SJCRH30 (cell line): ENCODE data around the gene ZNF385D. TPM values are rescaled to one million over a fixed set of nuclear protein-coding genes. Genes with fewer than 3 reads are reported as not detected.
"Not testable (repeated sequence)": the region's sequence is repeated elsewhere in the genome, so short reads cannot be mapped to it uniquely, and the experiment has no call there.

Experiments used
- DNase-seq, 2 experiments: peaks; one replicate each; pipeline ENCODE4 v3.0.0-alpha.2; 2015 to 2020
- H3K27ac ChIP-seq: fragments of 250-450 bp; sonication (Bioruptor Pico); 2 replicates; pipeline ENCODE4 v1.5.1; 2020; ENCODE audit warnings: mild to moderate bottlenecking, moderate library complexity
- H3K27me3 ChIP-seq: fragments of 250-450 bp; sonication (Bioruptor Pico); 2 replicates; pipeline ENCODE4 v1.5.1; 2020; ENCODE audit warnings: mild to moderate bottlenecking, moderate library complexity
- H3K36me3 ChIP-seq: fragments of 250-450 bp; sonication (Bioruptor Pico); 2 replicates; pipeline ENCODE4 v1.5.1; 2020; ENCODE audit warnings: mild to moderate bottlenecking, moderate library complexity
- H3K4me1 ChIP-seq: fragments of 250-450 bp; sonication (Bioruptor Pico); 2 replicates; pipeline ENCODE4 v1.5.1; 2020; ENCODE audit warnings: mild to moderate bottlenecking, moderate library complexity
- H3K4me3 ChIP-seq: fragments of 250-450 bp; sonication (Bioruptor Pico); 2 replicates; pipeline ENCODE4 v1.5.1; 2020; ENCODE audit warnings: mild to moderate bottlenecking, moderate library complexity
- H3K9me3 ChIP-seq: fragments of 250-450 bp; sonication (Bioruptor Pico); replicated peaks from 2 replicates; pipeline ENCODE4 v1.5.1; 2020; ENCODE audit warnings: mild to moderate bottlenecking, moderate library complexity
- total RNA-seq: library from RNA; depleted of rRNA; stranded (reverse); fragments of >200 nt; shearing (Covaris generic); gene quantifications from 2 replicates; pipeline ENCODE4 v1.2.3, GENCODE V29; 2014

Gene ZNF385D
- total RNA-seq, 1 experiment from 2014 or later, result 0.02 TPM

DNA sequence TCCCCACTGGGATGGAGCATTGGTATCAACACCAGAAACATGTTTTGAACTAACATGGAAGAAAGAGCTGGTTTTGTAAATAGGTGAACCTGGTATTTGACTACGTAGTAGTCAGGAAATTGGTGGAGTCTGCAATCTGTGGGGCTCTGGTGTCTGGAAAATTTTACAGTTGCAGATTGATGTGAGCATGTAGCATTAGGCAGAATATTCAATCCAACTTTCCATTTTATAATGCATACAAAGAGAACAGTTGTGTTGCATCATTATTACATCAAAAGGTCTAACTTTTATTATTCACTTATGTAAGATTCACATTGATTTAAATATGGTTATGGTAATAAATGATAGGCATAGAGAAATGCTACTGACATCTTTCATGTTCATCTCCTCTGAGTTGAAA, 340.0 kb downstream of the ZNF385D start:
- no peak overlapping the region for H3K4me3 ChIP-seq
- H3K27me3 ChIP-seq, result 0 out of 2 replicates have a peak, but pooled peaks cover 8% of the 10 kb centered on the region
- H3K4me1 ChIP-seq, result no peaks in the 10 kb centered on the region
- H3K27ac ChIP-seq, result no peak overlapping the region
- no peak for DNase-seq
- H3K9me3 ChIP-seq, result no peaks in the 10 kb centered on the region
- H3K36me3 ChIP-seq, result no peaks in the 10 kb centered on the region

DNA sequence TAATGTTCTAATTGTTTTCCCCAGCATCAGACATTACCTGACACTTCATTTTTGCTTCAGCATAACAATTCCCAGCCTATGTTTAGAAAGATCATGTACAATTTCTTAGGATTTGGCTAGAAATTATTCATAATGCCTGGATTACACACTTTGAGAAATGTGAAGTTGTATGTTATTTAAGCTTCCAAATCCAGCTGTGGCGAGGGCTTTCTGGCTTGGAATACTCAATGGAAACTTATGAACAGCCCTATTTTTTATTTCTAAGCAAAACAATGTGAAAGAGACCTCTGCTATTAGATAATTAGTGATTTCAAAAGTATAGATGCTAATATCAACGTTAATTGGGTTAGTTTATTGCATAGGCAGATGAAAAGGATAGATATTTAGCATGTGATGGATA, 341.6 kb downstream of the ZNF385D start:
- DNase-seq, result no peak
- H3K36me3 ChIP-seq, result no peaks in the 10 kb centered on the region
- H3K27ac ChIP-seq, result no peak overlapping the region
- H3K9me3 ChIP-seq, result no peaks in the 10 kb centered on the region
- 0 out of 2 replicates have a peak, but pooled peaks cover 8% of the 10 kb centered on the region for H3K27me3 ChIP-seq
- no peaks in the 10 kb centered on the region for H3K4me1 ChIP-seq
- H3K4me3 ChIP-seq, result no peak overlapping the region

DNA sequence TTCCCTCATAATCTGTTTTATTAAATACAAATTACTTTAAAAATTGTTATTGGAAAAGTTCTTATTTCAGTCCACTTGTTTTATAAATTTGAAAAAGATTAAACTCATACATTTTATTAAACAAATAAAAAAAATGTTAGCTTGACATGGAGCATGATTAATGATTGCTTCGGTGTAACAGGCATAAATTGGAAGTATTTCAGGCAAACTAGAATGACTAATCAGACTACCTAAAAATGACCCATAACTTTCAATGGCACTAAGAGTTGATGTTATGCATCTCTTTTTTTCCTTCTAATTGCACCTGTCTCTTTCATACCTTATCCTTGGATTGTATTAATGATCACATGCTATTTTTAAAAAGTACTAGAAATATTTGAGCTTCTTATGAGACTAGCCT, 343.3 kb downstream of the ZNF385D start:
- no peak for DNase-seq
- 0 out of 2 replicates have a peak, but pooled peaks cover 3% of the 10 kb centered on the region for H3K27me3 ChIP-seq
- H3K4me3 ChIP-seq, result no peak overlapping the region
- H3K36me3 ChIP-seq, result no peaks in the 10 kb centered on the region
- H3K9me3 ChIP-seq, result no peaks in the 10 kb centered on the region
- H3K4me1 ChIP-seq, result no peaks in the 10 kb centered on the region
- no peak overlapping the region for H3K27ac ChIP-seq

- no peak for DNase-seq
Measured at GRCh38 chr3:21405671-21406667, 345.0 kb downstream of the ZNF385D start.

DNA sequence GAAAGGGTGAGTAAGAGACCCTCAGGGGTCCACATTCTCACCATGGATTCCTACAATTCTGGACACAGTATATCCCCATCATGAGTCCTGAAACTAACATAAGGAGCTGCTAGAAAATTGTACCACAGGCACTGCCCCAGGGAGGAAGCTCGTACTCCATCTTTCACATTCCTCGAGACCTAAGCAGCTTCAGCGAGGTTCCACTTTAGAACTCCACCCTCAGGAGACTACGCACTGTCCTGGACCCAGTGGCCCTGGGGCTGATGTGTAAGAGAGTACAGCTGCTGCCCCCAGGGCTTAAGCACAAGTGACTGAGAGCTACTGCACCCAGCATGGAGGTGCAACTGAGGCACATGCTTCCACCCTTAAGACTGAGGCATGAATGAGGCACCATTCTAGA, 352.5 kb downstream of the ZNF385D start:
- Histone ChIP-seq H3K4me1 (no peaks in the 10 kb centered on the region), H3K36me3 (no peaks in the 10 kb centered on the region), H3K27ac (no peak overlapping the region), H3K9me3 (no peaks in the 10 kb centered on the region), H3K4me3 (no peak overlapping the region), H3K27me3 (peaks cover 5% of the 10 kb centered on the region; the same call in 1 of the 2 replicates)
- no peak for DNase-seq

More at GRCh38 chr3:21405671-21406667, 345.0 kb downstream of the ZNF385D start:
- H3K27ac ChIP-seq, result no peak overlapping the region
- no peaks in the 10 kb centered on the region for H3K4me1 ChIP-seq
- H3K4me3 ChIP-seq, result no peak overlapping the region
- H3K36me3 ChIP-seq, result no peaks in the 10 kb centered on the region
- no peaks in the 10 kb centered on the region for H3K9me3 ChIP-seq
- H3K27me3 ChIP-seq, result no peaks in the 10 kb centered on the region

GRCh38 chr3:21393683-21394311, 357.2 kb downstream of the ZNF385D start:
- Histone ChIP-seq H3K4me1 (no peaks in the 10 kb centered on the region), H3K27ac (no peak overlapping the region), H3K27me3 (peaks cover 5% of the 10 kb centered on the region; the same call in 1 of the 2 replicates), H3K9me3 (no peaks in the 10 kb centered on the region), H3K36me3 (no peaks in the 10 kb centered on the region), H3K4me3 (no peak overlapping the region)
- no peak for DNase-seq

- DNase-seq, result no peak
Measured at GRCh38 chr3:21392526-21392925, 358.5 kb downstream of the ZNF385D start.

DNA sequence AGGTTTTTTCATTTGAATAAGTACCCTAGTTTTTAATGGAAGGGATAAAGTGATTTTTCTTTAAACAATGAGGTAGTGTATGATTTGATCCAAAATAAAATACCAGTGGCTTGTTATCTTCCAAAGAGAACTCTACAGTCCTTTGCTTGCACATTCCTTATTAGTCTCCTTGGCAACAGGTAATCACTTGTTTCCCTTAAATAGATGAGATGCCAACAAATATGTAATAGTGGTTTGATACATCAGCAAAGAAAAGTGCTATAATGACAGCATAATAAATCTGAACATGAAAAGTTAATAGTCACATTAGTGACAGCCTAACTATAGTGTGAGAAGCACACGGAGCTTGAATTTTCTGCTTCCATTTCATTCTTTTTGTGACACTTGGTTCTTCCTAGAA, 360.2 kb downstream of the ZNF385D start:
- Histone ChIP-seq H3K9me3 (no peaks in the 10 kb centered on the region), H3K36me3 (no peaks in the 10 kb centered on the region), H3K27ac (no peak overlapping the region), H3K4me3 (no peak overlapping the region), H3K4me1 (no peaks in the 10 kb centered on the region), H3K27me3 (peaks cover 5% of the 10 kb centered on the region; the same call in 1 of the 2 replicates)
- no peak for DNase-seq

More at GRCh38 chr3:21392526-21392925, 358.5 kb downstream of the ZNF385D start:
- no peaks in the 10 kb centered on the region for H3K4me1 ChIP-seq
- H3K27ac ChIP-seq, result no peak overlapping the region
- peaks cover 5% of the 10 kb centered on the region; the same call in 1 of the 2 replicates for H3K27me3 ChIP-seq
- H3K36me3 ChIP-seq, result no peaks in the 10 kb centered on the region
- H3K4me3 ChIP-seq, result no peak overlapping the region
- H3K9me3 ChIP-seq, result no peaks in the 10 kb centered on the region

- Histone ChIP-seq H3K9me3 (no peaks in the 10 kb centered on the region), H3K36me3 (no peaks in the 10 kb centered on the region), H3K27ac (no peak overlapping the region), H3K4me3 (no peak overlapping the region), H3K4me1 (no peaks in the 10 kb centered on the region), H3K27me3 (peaks cover 5% of the 10 kb centered on the region; the same call in 1 of the 2 replicates)
- no peak for DNase-seq
Measured at GRCh38 chr3:21390136-21390535, 360.9 kb downstream of the ZNF385D start.

DNA sequence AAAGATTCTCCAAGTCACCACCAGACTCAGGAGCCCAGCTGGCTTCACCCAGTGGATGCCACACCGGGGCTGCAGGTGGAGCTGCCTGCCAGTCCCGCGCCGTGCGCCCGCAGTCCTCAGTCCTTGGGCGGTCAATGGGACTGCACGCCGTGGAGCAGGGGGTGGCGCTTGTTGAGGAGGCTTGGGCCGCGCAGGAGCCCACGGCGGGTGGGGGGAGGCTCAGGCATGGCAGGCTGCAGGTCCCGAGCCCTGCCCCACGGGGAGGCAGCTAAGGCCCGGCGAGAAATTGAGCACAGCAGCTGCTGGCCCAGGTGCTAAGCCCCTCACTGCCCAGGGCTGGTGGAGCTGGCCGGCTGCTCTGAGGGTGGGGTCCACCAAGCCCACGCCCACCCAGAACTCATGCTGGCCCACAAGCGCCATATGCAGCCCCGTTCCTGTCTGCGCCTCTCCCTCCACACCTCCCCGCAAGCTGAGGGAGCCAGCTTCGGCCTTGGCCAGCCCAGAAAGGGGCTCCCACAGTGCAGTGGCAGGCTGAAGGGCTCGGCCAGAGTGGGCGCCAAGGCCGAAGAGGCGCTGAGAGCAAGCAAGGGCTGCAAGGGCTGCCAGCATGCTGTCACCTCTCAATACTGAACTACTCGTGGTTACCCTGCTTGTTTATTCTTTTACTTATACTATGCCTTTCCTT, 363.7 kb downstream of the ZNF385D start:
- not testable (repeated sequence) for DNase-seq, H3K27me3 ChIP-seq, H3K4me3 ChIP-seq, H3K9me3 ChIP-seq, H3K4me1 ChIP-seq, H3K36me3 ChIP-seq, H3K27ac ChIP-seq

- not testable (repeated sequence) for H3K9me3 ChIP-seq, DNase-seq, H3K36me3 ChIP-seq, H3K27me3 ChIP-seq, H3K4me1 ChIP-seq, H3K4me3 ChIP-seq, H3K27ac ChIP-seq
Measured at GRCh38 chr3:21378036-21378435, 373.0 kb downstream of the ZNF385D start.

- no peak for DNase-seq
- H3K4me1 ChIP-seq, result no peaks in the 10 kb centered on the region
- no peaks in the 10 kb centered on the region for H3K9me3 ChIP-seq
- no peak overlapping the region for H3K27ac ChIP-seq
- H3K4me3 ChIP-seq, result no peak overlapping the region
- H3K27me3 ChIP-seq, result 0 out of 2 replicates have a peak, but pooled peaks cover 8% of the 10 kb centered on the region
- H3K36me3 ChIP-seq, result no peaks in the 10 kb centered on the region
Measured at GRCh38 chr3:21377071-21377769, 373.8 kb downstream of the ZNF385D start.

GRCh38 chr3:21372316-21372715, 378.7 kb downstream of the ZNF385D start:
- Histone ChIP-seq H3K27me3 (0 out of 2 replicates have a peak, but pooled peaks cover 8% of the 10 kb centered on the region), H3K4me1 (no peaks in the 10 kb centered on the region), H3K36me3 (no peaks in the 10 kb centered on the region), H3K4me3 (no peak overlapping the region), H3K27ac (no peak overlapping the region), H3K9me3 (no peaks in the 10 kb centered on the region)
- no peak for DNase-seq
